NCI-H1092 (cell line): ENCODE results near the gene PKDCC.
A peak's percentile ranks its signal among the peaks of the same experiment; 100 is the strongest.
"Not testable (repeated sequence)": the region's sequence is repeated elsewhere in the genome, so short reads cannot be mapped to it uniquely, and the experiment has no call there.

Experiments used
- DNase-seq: peaks from one replicate; lab custom pipeline; 2025; lab: John Stamatoyannopoulos, UW

PKDCC gene

GRCh38 chr2:42030829-42031228, 17.0 kb upstream of the PKDCC start:
- DNase-seq = no peak

GRCh38 chr2:42031281-42032223, 16.3 kb upstream of the PKDCC start:
- no peak for DNase-seq

- no peak for DNase-seq
Observed at GRCh38 chr2:42032224-42032620, 15.6 kb upstream of the PKDCC start.

GRCh38 chr2:42032745-42033144, 15.1 kb upstream of the PKDCC start:
- no peak for DNase-seq

GRCh38 chr2:42034096-42034495, 13.7 kb upstream of the PKDCC start:
- DNase-seq = not testable (repeated sequence)

- DNase-seq = no peak
Observed at GRCh38 chr2:42035241-42035640, 12.6 kb upstream of the PKDCC start.

- DNase-seq = no peak
Observed at GRCh38 chr2:42036413-42036812, 11.4 kb upstream of the PKDCC start.

GRCh38 chr2:42036940-42037339, 10.9 kb upstream of the PKDCC start:
- no peak for DNase-seq

GRCh38 chr2:42040643-42041278, 7.1 kb upstream of the PKDCC start:
- DNase-seq = no peak

- DNase-seq = no peak
Observed at GRCh38 chr2:42041377-42042127, 6.3 kb upstream of the PKDCC start.

- DNase-seq = no peak
Observed at GRCh38 chr2:42042631-42043355, 5.0 kb upstream of the PKDCC start.

- no peak for DNase-seq
Observed at GRCh38 chr2:42043789-42044394, 3.9 kb upstream of the PKDCC start.

- DNase-seq = no peak
Observed at GRCh38 chr2:42044939-42045338, 2.9 kb upstream of the PKDCC start.

- no peak for DNase-seq
Observed at GRCh38 chr2:42045352-42045751, 2.5 kb upstream of the PKDCC start.

GRCh38 chr2:42045848-42046748, 1.7 kb upstream of the PKDCC start:
- peak; percentile 64 for DNase-seq

- peak; percentile 15 for DNase-seq
Observed at GRCh38 chr2:42046819-42047487, 868 bp upstream of the PKDCC start.

- DNase-seq = no peak
Observed at GRCh38 chr2:42048299-42049220, 739 bp downstream of the PKDCC start.

GRCh38 chr2:42049221-42050009, 1.6 kb downstream of the PKDCC start:
- no peak for DNase-seq
